GM19395 (cell line): Measurements from ENCODE around the gene ARHGEF16.

Experiments
- ATAC-seq: cut with Tn5 transposase; IDR thresholded peaks from one replicate; pipeline ENCODE4 v1.9.1; 2021; ENCODE audit warnings: mild to moderate bottlenecking, moderate library complexity; ENCODE audit not compliant: unreplicated experiment

ARHGEF16 gene

DNA sequence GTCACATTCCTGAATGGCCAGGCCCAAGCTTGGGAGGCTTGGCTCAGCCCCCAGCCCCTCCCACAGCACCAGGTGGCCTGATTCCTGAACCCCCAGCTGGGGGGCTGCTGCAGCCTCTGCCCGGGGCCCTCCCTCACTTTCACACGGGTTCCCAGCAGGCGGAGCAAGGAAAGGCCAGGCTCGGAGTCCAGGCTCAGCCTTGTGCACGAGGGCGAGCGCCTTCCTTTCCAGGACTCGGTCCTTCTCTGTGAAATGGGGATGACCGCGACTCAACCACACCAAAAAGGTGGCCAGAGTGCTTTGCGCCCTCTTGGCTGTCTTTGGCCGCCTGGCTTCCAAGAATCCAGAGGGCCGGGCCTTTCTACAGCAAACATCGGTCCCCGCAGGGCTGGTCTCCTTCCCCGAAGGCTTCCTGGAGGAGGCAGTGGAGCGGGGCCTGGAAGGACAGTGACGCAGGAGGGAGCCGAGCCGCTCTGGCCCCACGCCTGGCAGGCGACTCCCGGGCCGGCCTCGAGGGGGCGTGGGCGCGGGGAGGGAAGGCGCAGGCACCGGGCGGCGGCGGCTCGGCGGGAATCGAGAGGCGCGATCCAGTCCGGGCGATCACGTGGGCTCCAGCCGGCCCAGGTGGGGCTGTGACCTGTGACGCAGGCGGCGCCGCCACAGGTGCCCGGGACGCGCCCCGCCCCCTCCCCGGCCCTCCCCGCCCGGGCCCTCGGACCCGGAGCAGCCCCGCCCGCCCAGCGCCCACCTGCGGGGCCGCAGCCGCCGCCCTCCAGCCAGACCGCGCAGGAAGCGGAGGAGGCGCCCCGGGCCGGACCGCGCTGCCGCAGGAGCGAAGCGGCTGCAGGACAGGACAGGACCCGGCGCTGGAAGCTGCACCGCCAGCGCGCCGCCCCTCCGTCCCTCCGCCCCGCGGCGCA, at the start of gene ARHGEF16:
ARHGEF16 (plus strand) TSS at position 775 of the 920 bp plus-strand sequence. CDS start 8,420 bp downstream, outside the sequence.
- no peak for ATAC-seq

GRCh38 chr1:3404801-3405200, 49.7 kb upstream of the ARHGEF16 start:
- ATAC-seq, result no peak

- ATAC-seq, result no peak
Observed at GRCh38 chr1:3405491-3405890, 49.0 kb upstream of the ARHGEF16 start.

DNA sequence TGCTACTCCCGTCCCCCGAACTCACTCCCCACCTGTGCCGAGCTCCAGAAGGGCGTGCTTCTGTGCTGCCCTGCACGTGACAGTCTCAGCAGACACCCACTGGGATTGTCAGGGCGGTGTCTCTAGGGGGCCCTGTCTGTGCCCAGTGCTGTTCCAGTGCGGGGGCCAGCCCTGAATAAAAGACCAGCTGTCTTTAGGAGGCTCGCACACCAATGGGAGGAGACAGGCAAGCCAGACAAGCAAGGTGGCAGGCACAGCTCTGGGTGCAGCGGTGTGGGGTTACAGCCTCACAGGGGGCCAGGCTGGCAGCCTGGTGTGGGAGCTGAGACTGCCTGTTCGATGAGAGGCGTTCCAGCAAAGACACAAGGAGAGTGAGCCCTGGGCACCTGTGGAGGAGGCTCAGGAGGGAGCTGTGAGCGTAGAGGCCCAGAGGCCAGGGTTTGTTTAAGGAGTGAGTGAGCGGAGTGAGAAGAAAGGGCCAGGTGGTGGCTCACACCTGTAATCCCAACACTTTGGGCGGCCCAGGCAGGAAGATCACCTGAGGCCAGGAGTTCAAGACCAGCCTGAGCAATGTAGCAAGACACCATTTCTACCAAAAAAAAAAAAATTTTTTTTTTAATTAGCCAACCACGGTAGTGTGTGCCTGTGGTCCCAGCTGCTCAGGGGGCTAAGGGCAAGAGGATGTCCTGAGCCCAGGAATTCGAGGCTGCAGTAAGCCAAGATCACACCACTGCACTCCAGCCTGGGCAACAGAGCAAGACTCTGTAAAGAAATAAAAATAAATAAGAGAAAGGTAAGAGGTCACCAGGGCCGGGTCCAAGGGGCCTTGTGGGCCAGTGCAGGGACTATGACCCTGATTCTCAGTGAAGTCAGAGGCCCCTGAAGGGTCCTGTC, 48.2 kb upstream of the ARHGEF16 start:
- ATAC-seq, result no peak

DNA sequence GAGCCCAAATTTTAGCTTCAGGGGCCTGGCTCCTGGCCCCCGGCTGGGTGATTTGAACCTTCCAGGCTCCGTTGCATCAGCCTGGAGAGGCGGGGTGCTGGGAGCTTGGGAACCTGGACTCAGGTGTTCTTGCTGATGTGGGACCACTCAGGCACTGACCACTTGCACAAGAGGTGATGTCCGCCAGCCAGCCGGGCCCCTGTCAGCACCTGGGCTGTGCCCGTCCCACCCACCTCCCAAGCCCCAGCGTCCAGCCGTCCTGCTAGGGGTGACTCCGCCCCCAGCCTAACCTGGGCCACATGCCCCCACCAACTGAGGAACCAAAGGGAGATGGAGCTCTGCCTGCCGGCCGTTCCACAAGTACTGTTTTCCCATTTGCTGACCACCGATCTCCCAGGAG, 47.4 kb upstream of the ARHGEF16 start:
- no peak for ATAC-seq

DNA sequence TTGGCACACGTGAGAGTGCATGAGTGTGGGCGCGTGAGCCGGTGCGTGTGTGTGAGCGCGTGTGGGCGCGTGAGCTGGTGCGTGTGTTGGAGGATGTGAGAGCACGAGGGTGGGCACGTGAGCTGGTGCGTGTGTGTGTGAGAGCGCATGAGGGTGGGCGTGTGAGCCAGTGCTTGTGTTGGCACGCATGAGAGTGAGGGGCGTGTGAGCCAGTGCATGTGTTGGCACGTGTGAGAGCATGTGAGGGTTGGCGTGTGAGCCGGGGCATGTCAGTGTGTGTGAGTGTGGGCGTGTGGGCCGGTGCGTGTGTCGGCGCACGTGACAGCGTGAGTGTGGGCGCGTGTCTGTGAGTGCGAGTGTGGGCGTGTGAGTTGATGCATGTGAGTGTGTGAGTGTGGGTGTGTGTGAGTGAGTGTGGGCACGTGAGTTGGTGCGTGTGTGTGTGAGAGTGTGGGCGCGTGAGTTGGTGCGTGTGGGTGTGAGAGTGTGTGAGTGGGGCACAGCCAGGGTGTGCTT, 45.7 kb upstream of the ARHGEF16 start:
- ATAC-seq, result no peak

GRCh38 chr1:3409366-3410141, 44.9 kb upstream of the ARHGEF16 start:
- no peak for ATAC-seq

DNA sequence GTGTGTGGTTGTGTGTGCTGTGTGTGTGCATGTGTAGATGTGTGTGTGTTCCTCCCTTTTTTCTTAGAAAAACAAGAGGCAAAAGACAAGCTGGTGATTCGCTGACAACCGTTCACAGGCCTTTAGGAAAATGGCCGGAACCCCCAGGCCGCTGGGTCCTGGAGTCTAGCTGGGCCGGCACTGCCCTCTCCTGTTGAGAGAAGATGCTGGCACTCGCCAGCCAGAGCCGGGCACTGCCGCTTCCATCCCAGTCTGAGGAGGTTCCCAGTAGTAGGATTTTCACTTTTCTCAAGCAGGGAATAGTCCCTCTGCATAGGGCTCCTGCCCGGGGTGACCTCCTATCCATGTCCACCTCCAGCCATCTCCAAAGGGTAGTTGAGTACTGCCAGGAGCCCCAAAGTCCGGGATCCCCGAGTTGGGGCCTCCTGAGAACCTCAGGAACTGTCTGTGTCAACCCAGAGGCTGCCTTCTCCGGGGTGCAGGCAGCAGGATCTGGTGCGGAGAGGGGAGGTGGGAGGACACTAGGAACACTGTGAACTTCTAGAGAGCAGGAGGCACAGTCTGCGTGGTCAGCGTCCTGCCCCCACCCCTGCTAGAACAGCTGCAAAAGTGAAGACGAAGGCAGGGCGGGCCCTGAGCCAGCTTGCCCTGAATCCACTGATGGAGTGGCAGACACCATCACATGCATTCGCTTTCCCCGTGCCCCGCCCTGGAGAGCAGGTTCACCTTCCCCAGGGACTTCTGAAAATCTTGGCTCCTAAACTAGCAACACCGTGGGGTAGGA, 44.1 kb upstream of the ARHGEF16 start:
- no peak for ATAC-seq

DNA sequence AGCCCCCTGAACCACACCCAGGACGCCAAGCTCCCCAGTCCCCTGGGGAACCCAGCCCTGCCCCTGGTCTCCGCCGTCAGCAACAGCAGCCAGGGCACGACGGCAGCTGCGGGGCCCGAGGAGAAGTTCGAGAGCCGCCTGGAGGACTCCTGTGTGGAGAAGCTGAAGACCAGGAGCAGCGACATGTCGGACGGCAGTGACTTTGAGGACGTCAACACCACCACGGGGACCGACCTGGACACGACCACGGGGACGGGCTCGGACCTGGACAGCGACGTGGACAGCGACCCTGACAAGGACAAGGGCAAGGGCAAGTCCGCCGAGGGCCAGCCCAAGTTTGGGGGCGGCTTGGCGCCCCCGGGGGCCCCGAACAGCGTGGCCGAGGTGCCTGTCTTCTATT, 42.7 kb upstream of the ARHGEF16 start:
- ATAC-seq, result no peak

GRCh38 chr1:3412376-3412775, 42.1 kb upstream of the ARHGEF16 start:
- ATAC-seq, result no peak

DNA sequence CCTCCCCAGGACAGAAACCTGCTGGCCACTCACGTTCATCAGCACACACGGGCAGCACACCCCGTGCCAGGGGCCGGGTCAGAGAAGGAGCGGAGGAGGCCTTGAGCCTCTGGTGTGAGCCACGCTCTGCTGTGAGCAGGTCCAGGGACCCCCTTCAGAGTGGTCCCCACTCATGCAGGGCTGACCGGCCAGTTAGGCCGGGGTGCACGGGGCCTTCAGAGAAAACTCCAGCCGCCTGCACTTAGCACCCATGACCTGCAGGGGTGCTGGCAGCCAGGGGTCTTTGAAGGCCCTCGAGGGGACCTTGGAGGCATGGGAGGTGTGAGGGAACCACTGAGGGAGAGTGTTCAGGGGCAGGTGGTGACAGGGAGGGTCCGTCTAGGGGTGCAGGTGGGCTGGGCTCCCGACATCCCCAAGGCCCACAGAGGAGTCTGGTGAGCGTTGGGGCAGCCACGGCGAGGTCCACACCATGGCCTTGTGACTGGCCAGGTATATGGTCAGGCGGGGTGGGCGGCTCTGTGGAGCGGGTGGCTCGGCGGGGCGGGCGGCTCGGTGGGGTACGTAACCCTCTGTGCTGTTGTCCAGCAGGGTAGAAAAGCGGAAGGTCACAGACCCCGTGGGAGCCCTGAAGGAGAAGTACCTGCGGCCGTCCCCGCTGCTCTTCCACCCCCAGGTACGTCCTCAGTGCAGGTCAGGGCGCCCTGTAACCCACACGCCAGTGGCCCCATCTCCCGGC, 40.3 kb upstream of the ARHGEF16 start:
- ATAC-seq, result no peak

GRCh38 chr1:3415260-3416090, 39.0 kb upstream of the ARHGEF16 start:
- no peak for ATAC-seq

DNA sequence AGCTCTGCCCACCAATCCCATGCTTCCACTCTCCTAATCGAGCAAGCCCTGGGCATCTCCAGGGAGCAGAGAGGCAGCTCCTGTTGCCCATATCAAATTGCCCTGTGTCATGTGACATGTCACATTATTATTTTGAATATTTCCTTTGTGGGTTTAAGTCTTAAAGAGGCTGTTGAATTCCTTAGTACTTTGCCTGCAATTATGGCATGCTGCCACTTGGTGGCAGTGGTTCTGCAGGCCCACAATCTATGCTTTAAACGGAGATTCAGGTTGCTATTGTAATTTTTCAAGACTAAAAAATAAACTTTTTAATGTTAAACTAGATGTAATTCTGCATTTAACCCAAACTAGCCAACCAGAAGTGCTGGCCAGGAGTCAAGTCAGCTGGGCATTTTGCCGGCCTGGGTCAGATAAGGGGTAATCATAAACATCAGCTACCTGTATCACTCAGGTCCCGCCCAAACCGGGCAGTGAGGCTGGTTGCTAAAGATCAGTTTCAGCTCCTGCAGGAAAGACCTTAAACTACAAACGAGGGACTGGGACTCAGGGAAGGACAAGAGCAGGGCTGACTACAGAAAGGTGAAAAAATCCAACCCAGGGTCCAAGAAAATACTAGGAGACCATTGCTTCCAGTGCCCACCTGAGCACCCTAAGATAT, 37.3 kb upstream of the ARHGEF16 start:
- ATAC-seq, result no peak

- ATAC-seq, result no peak
Observed at GRCh38 chr1:3417934-3418333, 36.5 kb upstream of the ARHGEF16 start.

GRCh38 chr1:3418600-3418999, 35.9 kb upstream of the ARHGEF16 start:
- ATAC-seq, result no peak

GRCh38 chr1:3419415-3420204, 34.9 kb upstream of the ARHGEF16 start:
- ATAC-seq, result no peak
